HG03175 (cell line): ENCODE data around the gene CDH24.

Experiments used
- ATAC-seq: cut with Tn5 transposase; IDR thresholded peaks from one replicate; pipeline ENCODE4 v1.9.1; 2021; ENCODE audit warnings: mild to moderate bottlenecking, moderate library complexity; ENCODE audit not compliant: unreplicated experiment

The CDH24 gene

DNA sequence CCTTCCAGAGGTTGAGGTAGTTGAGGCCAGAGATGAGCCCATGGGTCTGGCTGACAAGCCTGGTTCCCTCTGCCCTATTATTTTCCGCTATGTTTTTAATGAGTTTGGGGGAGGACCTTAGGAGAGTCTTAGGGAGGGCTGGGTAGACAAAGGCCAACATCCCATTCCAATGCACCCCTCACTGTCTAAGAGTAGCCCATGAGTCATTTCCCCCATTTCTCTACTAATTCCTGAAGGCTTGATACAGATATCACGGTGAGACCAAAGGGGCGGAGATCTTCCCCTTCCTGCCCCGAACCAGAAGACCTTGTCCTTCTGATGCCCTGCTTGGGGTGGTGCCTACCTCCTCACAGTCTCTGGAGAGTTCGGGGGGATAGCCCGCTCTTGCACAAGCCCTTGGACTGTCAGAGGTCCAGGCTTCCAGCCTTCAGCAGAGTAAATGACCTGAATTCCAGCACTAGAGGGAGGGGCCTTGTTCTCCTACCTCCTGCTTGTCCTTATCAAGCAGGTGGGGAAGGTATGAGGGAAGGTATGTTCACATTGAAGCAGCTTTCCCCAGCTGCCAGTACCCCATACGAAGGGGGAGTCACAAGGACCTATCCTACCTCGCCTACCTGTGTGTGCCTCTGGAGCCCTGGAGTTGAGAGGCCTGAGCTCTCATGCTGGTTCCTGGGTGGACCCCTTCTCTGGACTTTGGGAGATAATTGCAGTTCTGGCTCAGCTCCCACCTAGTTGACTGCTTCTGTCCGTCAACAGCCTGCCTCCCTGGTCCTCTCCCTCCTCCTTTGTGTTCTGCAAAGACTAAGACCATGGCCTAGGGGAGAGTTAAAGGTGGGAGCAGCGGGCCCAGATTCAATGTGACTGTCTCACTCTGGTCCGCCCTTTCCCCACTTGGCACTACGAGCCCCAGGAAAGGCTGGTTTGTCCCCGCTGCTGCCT is 11.6 kb downstream of the CDH24 start:
- ATAC-seq, result no peak

DNA sequence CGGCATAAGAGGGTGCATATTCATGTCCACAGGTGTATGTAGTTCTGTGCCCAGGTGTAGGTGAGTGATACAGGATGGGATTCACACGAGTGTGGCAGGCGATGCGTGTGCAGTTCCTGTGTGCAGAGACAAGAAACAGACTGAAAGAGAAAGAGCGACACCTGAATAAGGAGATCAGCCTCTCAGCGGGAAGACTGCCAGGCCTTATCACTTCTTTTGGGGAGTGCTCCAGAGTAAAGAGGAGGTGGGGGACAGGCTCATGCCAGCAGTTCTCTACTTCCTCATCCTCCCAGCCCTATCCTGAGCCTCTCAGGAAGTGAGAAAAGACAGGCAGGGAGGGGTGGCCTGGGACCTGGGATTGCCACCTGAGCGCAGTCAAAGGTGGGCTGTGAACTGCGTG is 12.5 kb downstream of the CDH24 start:
- no peak for ATAC-seq

DNA sequence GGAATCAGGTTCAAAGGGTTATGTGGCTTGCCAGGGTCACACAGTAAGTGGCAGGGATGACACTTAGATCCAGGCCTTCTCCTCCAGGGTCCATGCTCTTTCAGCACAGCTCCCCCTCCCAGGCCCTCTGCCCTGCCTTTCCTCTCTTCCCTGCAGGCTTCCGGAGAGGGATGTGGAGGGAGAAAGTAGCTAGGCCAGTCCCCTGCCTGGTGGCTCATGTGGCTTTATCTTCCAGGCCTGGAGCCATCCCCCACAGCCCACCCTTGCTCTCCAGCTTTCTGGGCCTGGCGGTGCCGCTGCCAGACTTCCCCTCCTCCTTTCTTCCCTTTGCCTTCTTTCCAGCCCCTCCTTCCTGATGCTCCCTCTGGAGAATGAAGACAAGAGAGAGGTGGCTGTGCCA is 13.6 kb downstream of the CDH24 start:
- no peak for ATAC-seq

- no peak for ATAC-seq
Observed at GRCh38 chr14:23043145-23043544, 14.2 kb downstream of the CDH24 start.

GRCh38 chr14:23042162-23042965 is 15.0 kb downstream of the CDH24 start, which contains the start of gene PSMB11:
Gene PSMB11 (plus strand): TSS chr14:23042212. CDS start chr14:23042226, 14 bp downstream.
- no peak for ATAC-seq

DNA sequence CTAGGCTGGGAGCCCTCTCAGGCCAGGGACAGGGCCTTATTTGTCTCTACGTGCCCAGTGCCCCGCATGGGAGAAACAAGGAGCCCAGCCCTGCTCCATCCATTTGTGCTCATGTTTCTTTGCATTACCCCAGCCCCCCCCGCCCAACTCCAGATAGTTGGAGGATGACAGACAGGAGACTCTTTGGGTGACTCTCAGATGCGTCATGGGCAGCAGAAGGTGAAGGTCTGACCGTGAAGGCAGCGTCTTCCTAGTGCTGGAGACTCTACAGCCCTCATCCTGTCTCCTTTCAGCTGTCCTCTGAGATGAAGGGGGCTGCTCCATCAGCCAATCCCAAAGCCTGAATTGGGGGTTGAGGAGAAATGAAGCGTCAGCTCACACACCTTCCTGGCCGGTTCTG is 15.6 kb downstream of the CDH24 start:
- ATAC-seq, result no peak

GRCh38 chr14:23040100-23040499 is 17.2 kb downstream of the CDH24 start:
- no peak for ATAC-seq

- ATAC-seq, result no peak
Observed at GRCh38 chr14:23035303-23036144, 21.8 kb downstream of the CDH24 start.

- ATAC-seq, result peak; percentile 95
Observed at GRCh38 chr14:23034498-23035302, 22.6 kb downstream of the CDH24 start, which contains the start of gene PSMB5. Gene PSMB5 (minus strand): TSS chr14:23034900. CDS start chr14:23034881, 19 bp downstream.

DNA sequence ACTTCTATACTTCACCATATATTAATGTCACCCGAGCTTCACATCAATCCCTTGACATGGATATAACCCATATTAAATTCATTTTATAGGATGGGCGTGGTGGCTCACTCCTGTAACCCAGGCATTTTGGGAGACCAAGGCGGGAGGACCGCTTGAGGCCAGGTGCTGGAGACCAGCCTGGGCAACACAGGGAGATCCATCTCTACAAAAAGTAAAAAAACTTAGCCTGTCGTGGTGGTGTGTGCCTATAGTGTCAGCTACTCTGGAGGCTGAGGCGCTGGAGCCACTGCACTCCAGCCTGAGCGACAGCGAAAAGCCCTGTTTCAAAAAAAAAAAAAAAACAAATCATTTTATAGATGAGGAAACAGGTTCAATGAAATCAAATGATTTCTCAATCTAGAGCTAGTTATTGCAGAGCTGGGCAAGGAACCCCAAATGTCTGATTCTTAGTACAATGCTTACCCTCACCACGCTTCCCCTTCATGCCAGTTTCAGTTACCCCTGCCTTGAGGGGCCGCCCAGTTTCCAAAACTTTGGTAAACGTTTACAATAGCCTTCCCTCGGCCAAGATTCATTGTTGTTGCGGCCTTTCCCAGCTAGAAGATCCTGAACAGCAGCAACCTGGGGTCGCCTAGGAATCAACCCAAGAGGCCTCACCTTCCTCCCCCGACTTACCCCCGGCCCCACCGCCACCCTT is 23.4 kb downstream of the CDH24 start:
- ATAC-seq, result no peak

- ATAC-seq, result no peak
Observed at GRCh38 chr14:23033251-23033727, 24.0 kb downstream of the CDH24 start.

- ATAC-seq, result no peak
Observed at GRCh38 chr14:23030936-23031335, 26.4 kb downstream of the CDH24 start.

DNA sequence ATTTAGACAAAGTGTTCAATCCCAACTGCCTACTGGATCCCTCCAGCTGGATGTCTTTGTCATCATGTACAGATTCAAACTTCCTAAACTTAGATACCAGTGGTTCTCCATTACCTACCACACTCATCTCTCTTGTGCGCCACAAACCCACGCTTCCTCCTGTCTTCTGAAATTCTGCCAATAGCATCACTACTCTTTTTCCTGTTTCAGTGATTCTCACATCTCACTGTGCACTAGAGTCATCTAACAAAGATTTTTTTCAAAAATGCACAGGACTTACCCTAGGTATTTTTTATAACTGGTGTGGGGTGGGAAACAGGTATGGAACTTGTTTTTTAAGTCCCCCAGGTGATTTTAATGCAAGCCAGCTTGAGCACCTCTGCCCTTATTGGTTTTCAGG is 28.5 kb downstream of the CDH24 start:
- ATAC-seq, result no peak

DNA sequence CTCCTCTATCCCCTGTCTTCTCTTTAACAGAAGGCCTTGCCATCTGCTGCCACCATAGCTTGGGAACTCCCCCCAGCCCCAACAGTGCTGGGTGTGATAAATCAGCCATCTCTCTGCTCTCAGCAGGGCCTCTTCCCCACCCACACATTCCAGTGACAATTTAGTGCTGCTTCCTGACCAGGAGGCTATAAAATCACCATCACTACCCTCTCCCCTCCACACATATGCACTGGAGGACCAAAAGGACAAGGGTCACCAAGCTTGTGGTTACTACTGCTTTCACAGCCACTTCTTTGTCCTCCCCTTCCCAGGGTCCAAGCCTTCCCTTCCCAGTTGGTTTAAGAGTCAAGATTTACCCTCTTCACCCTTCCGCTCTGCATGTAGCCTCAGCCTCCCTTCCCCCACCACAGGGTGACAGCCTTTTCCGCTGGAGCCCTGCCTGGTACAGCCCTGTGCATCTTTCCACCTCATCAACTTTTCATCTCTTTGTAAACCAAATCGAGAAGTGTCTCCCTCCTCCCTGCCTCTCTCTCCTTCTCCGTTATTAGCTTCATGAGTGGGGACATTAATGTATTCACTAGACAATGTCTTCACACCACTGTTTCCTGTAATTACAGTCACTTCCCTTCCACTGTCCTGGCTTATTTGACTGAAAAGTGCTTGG is 32.0 kb downstream of the CDH24 start:
- no peak for ATAC-seq

DNA sequence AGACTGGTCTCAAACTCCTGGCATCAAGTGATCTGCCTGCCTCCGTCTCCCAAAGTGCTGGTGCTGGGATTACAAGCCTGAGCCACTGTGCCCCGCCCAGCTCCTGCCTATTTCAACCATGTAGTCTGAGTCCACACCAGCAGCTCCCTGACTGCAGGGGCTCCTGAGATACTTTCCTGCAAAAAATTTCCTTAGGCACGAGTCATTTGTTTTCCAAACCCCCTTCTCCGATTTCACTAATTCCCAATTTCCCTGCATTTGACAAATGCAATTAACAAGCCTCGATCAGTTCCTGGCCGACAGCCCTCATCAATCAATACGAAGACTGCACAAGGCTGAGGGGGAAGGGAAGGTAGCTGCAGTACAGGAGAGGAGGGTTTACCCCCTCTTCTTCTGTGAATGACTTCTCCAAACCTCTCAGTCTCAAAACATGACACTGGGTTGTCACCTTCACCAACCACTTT is 32.7 kb downstream of the CDH24 start:
- ATAC-seq, result no peak

DNA sequence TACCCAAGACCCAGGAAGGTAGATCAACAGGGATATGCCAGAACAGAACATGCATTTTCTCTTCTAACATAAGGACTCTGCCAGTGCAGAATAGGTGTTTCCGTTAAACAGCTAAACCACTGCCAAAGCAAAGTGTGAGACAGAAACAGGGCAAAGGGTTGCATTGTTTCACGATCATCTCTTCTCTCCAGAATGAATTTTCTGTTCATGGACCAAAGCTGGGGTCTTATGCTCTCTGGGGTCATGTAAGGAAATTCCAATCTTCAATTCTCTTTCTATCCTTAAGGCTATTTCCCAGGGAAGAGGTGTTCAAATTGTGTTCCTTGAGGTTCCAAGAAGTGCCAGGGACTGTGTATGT is 33.5 kb downstream of the CDH24 start:
- no peak for ATAC-seq

DNA sequence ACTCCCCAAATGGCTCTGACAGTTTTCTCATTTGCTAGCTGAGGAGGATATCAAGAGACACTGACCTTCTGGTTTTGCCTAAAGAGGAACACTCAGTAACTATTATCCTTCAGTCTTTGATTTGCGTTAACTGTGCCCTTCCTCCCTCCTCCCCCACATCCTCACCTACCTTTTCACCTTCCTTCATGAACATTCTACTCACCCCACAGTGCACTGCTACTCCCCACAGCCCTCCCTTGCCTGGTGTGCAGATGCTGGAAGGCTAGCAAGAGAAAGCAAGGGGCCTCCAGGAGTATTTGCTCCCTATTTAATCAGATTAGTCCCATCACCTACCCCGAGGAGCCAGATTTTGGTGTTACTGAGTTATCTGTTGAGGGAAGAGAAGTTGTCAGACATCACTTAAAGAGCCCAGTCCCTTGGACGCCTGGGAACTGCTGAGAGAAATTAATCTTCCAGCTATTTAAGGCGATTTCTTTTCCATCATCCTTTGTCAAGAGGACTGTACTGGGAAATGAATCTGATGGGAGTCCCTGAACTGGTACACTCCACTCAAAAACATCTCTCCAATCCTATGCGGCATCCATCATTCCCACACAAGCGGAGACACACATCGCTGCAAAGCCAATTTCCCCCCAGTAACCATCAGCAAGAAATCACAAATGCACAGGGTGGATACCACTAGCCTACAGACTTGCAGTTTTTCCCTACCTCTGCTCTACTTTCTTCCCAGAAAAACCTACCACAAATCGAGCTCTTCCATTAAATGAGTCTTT is 34.1 kb downstream of the CDH24 start:
- ATAC-seq, result no peak

- no peak for ATAC-seq
Observed at GRCh38 chr14:23021889-23022442, 35.4 kb downstream of the CDH24 start.
